GM21619 (cell line): ENCODE results near the gene JCAD.
"Not testable (repeated sequence)": the region's sequence is repeated elsewhere in the genome, so short reads cannot be mapped to it uniquely, and the experiment has no call there.

Experiments used
- ATAC-seq: cut with Tn5 transposase; IDR thresholded peaks from one replicate; pipeline ENCODE4 v1.9.1; 2021; ENCODE audit not compliant: unreplicated experiment

JCAD gene

DNA sequence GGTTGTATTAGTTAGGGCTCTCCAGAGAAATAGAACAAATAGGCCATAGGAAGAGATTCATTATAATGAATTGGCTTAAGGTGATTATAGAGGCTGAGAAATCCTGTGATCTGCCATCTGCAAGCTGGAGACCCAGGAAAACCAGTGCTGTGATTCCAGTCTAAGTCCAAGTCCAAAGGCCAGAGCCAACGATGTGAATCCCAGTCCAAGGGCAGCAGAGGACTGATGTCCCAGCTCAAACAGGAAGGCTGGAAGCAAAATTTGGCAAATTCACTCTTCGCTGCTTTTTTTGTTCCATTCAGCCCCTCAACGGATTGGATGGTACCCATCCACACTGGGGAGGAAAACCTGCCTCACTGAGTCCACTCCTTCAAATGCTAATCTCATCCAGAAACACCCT is 68.0 kb downstream of the JCAD start:
- no peak for ATAC-seq

GRCh38 chr10:29987471-29987870 is 71.9 kb downstream of the JCAD start:
- no peak for ATAC-seq

GRCh38 chr10:29982997-29983648 is 76.3 kb downstream of the JCAD start:
- no peak for ATAC-seq

DNA sequence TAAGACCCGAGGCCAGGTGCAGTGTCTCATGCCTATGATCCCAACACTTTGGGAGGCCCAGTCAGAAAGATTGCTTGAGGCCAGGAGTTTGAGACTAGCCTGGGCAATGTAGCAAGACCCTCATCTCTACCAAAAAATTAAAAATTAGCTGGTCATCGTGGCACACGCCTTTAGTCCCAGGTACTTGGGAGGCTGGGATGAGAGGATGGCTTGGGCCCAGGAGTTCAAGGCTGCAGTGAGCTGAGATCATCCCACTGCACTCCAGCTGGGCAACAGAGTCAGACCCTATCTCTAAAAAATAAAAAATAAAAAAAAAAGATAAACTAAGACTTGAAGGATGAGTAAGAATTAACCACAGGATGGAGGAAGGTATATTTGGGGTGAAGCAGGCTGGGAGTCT is 77.9 kb downstream of the JCAD start:
- ATAC-seq = no peak

DNA sequence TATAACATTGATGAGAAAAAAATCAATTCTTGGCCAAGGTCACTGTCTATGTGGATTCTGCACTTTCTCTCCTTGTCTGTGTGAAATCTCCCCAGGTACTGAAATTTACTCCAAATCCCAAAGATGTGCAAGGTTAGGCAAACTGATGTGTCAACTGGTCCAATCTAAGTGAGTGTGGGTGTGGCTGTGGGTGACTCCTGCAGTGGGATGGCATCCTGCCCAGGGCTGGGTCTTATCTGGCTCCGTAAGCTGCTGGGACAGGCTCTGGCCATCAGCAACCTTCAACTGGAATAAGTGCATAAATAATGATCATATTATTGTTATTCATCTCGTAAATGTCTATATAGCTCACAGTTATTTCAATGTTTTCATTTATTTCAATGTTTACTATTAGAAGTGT is 79.3 kb downstream of the JCAD start:
- ATAC-seq = no peak

DNA sequence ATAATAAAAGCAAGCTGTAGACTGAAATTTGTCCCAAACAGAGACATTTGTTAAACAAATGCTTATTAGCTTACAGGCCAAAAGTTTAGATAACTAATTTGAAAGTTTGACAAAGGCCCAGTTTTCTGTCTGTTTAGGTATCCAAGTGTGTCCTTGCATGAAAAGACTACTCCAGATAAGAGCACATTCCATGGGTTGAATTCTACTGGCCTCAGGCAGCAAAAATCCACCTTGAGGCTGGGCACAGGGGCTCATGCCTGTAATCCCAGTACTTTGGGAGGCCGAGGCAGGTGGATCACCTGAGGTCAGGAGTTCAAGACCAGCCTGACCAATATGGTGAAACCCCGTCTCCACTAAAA is 80.0 kb downstream of the JCAD start:
- ATAC-seq = not testable (repeated sequence)

- ATAC-seq = no peak
Measured at GRCh38 chr10:29977171-29977570, 82.2 kb downstream of the JCAD start.

DNA sequence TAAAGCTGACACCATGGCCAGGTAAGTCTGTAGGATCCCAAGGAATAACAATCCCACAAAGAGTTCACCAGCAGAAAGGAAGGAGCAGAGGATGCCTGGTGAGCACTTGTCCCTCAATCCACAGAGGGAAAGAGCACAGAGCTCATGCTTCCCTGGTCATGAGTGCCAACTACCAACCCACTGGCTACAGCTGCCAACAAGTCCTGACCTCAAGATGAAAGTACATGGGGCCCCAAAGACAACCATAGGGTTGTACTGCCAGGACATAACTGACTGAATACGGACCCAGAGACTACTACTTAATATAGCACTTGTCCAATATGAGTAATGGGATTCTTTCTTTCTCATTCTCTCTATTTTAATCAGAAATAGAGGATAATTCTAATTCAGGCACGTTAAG is 83.3 kb downstream of the JCAD start:
- no peak for ATAC-seq

GRCh38 chr10:29974773-29975172 is 84.6 kb downstream of the JCAD start:
- no peak for ATAC-seq

GRCh38 chr10:29973921-29974320 is 85.5 kb downstream of the JCAD start:
- ATAC-seq = no peak

GRCh38 chr10:29970576-29970975 is 88.8 kb downstream of the JCAD start:
- no peak for ATAC-seq

GRCh38 chr10:29970012-29970396 is 89.4 kb downstream of the JCAD start:
- no peak for ATAC-seq

DNA sequence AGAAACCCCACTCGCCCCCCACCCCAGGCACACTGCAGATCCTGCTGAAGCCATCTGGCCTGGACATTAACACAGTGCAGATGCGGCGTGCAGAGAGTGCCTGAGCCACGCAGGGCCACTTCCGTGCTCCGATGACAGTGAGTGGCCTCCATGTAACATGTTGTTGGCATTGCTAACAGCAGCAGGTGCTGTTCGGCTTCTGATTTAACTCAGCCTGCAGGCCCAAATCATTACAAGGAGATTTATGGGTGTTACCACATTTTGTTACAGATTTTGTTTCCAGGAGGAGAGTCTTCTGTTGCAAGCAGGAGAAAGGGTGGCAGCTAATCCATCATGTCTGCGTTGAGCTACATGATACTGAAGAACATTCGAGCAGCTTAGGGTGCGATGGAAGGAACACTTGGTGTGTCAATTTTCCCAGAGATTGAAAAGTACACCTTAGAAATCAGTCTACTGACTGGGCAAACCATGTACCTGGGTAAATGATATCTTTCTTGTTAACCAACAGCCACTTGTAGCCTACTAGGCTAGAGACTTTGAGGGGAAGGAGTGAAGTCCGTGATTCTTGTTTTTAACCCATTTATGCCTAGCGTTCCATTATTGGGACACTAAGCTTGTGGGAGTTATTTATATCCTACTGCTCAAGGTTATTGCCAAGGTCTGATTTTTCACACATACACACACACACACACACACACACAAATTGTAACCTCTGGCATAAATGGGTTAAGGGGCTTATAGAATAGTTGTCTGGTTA is 90.0 kb downstream of the JCAD start:
- ATAC-seq = no peak

DNA sequence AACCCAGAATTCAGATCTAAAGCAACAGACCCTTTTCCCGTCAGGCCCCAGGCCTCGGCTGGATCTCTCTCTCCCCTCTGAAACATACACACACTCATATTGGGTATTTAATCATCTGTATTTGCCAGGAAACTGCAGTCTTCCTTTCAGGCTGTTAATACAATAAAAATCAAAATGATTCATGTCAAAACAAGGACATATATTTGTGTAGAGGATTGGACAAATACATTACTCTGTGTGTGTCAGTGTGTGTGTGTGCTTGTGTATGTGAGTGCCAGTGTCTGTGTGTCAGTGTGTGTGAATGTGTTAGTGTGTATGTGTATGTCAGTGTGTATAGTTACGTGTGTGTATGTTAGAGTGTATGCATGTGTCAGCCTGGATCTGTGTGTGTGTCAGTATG is 90.8 kb downstream of the JCAD start:
- ATAC-seq = no peak

DNA sequence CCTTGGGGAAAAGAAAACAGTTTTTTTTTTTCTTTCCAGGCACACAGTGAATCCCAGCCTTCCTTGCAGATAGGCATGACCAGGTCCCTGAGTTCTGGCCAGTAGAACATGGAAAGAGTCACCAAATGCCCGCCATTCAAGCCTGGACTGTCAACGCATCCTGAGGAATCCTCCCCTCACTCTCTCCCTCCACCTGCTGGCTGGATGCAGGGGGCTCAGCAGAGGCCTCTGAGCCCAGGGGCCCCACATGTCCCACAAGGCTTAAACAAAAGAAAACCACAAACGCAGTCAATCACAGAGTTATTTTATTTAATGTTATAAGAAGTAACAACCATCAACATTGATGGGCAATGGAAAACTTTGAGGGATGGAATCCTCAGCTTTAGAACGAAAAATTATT is 93.1 kb downstream of the JCAD start:
- no peak for ATAC-seq
